ENCODE measurements around the gene CD19.

CD19 gene

GRCh38 chr16:28903344-28904042 is 28.3 kb upstream of the CD19 start:
- TF ChIP-seq CTCF (IDR thresholded peaks at IDR 0.05) = no peak

- no peak for TF ChIP-seq CTCF (IDR thresholded peaks at IDR 0.05)
Measured at GRCh38 chr16:28904363-28904762, 27.4 kb upstream of the CD19 start.

GRCh38 chr16:28904828-28905227 is 26.9 kb upstream of the CD19 start:
- TF ChIP-seq CTCF (IDR thresholded peaks at IDR 0.05) = no peak

- TF ChIP-seq CTCF (IDR thresholded peaks at IDR 0.05) = no peak
Measured at GRCh38 chr16:28905229-28905754, 26.5 kb upstream of the CD19 start.

GRCh38 chr16:28905800-28906372 is 25.9 kb upstream of the CD19 start:
- TF ChIP-seq CTCF (IDR thresholded peaks at IDR 0.05) = no peak

GRCh38 chr16:28910086-28911031 is 21.4 kb upstream of the CD19 start:
- no peak for TF ChIP-seq CTCF (IDR thresholded peaks at IDR 0.05)

- TF ChIP-seq CTCF (IDR thresholded peaks at IDR 0.05) = no peak
Measured at GRCh38 chr16:28912558-28912957, 19.2 kb upstream of the CD19 start.

All from LNCAP (cell line).